GDM1 (cell line): ENCODE measurements around the gene CCDC34.

Source experiments
- DNase-seq: peaks from one replicate; lab custom pipeline; 2025; lab: John Stamatoyannopoulos, UW

The CCDC34 gene

GRCh38 chr11:27392278-27393114 is 29.5 kb upstream of the CCDC34 start:
- no peak for DNase-seq

GRCh38 chr11:27391331-27392015 is 28.5 kb upstream of the CCDC34 start:
- DNase-seq, result no peak

GRCh38 chr11:27390318-27391295 is 27.6 kb upstream of the CCDC34 start:
- no peak for DNase-seq

- no peak for DNase-seq
Measured at GRCh38 chr11:27388869-27389268, 25.9 kb upstream of the CCDC34 start.

GRCh38 chr11:27388001-27388400 is 25.0 kb upstream of the CCDC34 start:
- no peak for DNase-seq

- DNase-seq, result no peak
Measured at GRCh38 chr11:27387362-27387761, 24.3 kb upstream of the CCDC34 start.

GRCh38 chr11:27386181-27386845 is 23.3 kb upstream of the CCDC34 start:
- no peak for DNase-seq

GRCh38 chr11:27385245-27385644 is 22.2 kb upstream of the CCDC34 start:
- DNase-seq, result no peak

- no peak for DNase-seq
Measured at GRCh38 chr11:27384227-27384626, 21.2 kb upstream of the CCDC34 start.

GRCh38 chr11:27383645-27384044 is 20.6 kb upstream of the CCDC34 start:
- DNase-seq, result no peak

- no peak for DNase-seq
Measured at GRCh38 chr11:27381238-27381666, 18.2 kb upstream of the CCDC34 start.

- no peak for DNase-seq
Measured at GRCh38 chr11:27380771-27381170, 17.8 kb upstream of the CCDC34 start.

GRCh38 chr11:27379449-27379848 is 16.4 kb upstream of the CCDC34 start:
- DNase-seq, result no peak

GRCh38 chr11:27375370-27375769 is 12.4 kb upstream of the CCDC34 start:
- no peak for DNase-seq

- no peak for DNase-seq
Measured at GRCh38 chr11:27373856-27374602, 11.0 kb upstream of the CCDC34 start.

- no peak for DNase-seq
Measured at GRCh38 chr11:27373392-27373791, 10.4 kb upstream of the CCDC34 start.

GRCh38 chr11:27372164-27372563 is 9.1 kb upstream of the CCDC34 start:
- DNase-seq, result no peak

- DNase-seq, result no peak
Measured at GRCh38 chr11:27371489-27371888, 8.5 kb upstream of the CCDC34 start.

GRCh38 chr11:27370374-27370773 is 7.4 kb upstream of the CCDC34 start:
- no peak for DNase-seq

GRCh38 chr11:27367881-27368280 is 4.9 kb upstream of the CCDC34 start:
- DNase-seq, result no peak

- DNase-seq, result no peak
Measured at GRCh38 chr11:27363576-27364117, 632 bp upstream of the CCDC34 start.
